Body of pancreas (tissue), 4 donors: ENCODE results near the gene ZNF346. TPM values are rescaled to one million over a fixed set of nuclear protein-coding genes. Genes with fewer than 3 reads are reported as not detected.

Experiments
- ATAC-seq: fragments of 150-250 bp; one replicate; pipeline ENCODE4 v1.9.1; 2016
- DNase-seq, 4 donors: peaks; one replicate each; pipeline ENCODE4 v3.0.0-alpha.2; 2019
- H3K27ac ChIP-seq, 4 donors: fragments of 200-600 bp; sonication (generic); 1 replicate in 3 of 4; 2 replicates in 1 of 4; pipeline versions ENCODE4 v1.5.1 to v1.6.1; 2016 to 2019; ENCODE audit warnings: mild to moderate bottlenecking in 1 of 4, mixed read lengths in 1 of 4, moderate library complexity in 1 of 4
- H3K27me3 ChIP-seq, 2 donors: fragments of 200-600 bp; sonication (generic); one replicate each; pipeline ENCODE4 v1.6.0; 2016; ENCODE audit warnings: mild to moderate bottlenecking in 1 of 2
- H3K36me3 ChIP-seq, 2 donors: fragments of 200-600 bp; sonication (generic); replicated peaks in 1 of 2; 2 replicates each; pipeline ENCODE4 v1.5.1; 2016; ENCODE audit warnings: low read depth in 2 of 2; ENCODE audit not compliant: insufficient read depth in 1 of 2
- H3K4me1 ChIP-seq: fragments of 200-600 bp; sonication (generic); one replicate; pipeline ENCODE4 v1.6.0; 2016
- H3K4me3 ChIP-seq, 2 donors: fragments of 200-600 bp; sonication (generic); 1 replicate in 1 of 2; 2 replicates in 1 of 2; pipeline ENCODE4 v1.5.1; 2016 to 2019
- H3K9me3 ChIP-seq, 3 donors: fragments of 200-600 bp; sonication (generic); 1 replicate in 2 of 3; 2 replicates in 1 of 3; pipeline ENCODE4 v1.5.1; 2016
- POLR2A ChIP-seq, 3 donors: fragments of 450-650 bp; IDR thresholded peaks; one replicate each; pipeline ENCODE4 v1.6.1; 2016; ENCODE audit warnings: antibody characterized with exemption in 3 of 3, mild to moderate bottlenecking in 2 of 3
- WGBS, 2 donors: methylation state at CpG; one replicate each; pipeline ENCODE4 v1.1.5; 2017; 5-methylcytosine and 5-hydroxymethylcytosine counted together
- intact Hi-C: fragments of 100-400 bp; cut with DNase I; formaldehyde crosslinking; loops from one replicate; pipeline ENCODE4 v1.15.1; 2023
- total RNA-seq, 2 donors: library from RNA; depleted of rRNA; stranded (reverse); fragments of >200 nt; gene quantifications; one replicate each; pipeline ENCODE4 v1.1.0, GENCODE V29; 2016
- TF ChIP-seq, protein P1 (sequence below), 7 experiments: fragments of 450-650 bp in 4 of 7; fragments of 200-600 bp in 3 of 7; sonication (generic) in 3 of 7; IDR thresholded peaks; one replicate each; pipeline ENCODE4 v1.5.1; 2016 to 2019; ENCODE audit warnings: antibody characterized with exemption in 7 of 7

Gene ZNF346
- total RNA-seq, 2 donors from 2014 or later, result 13.5 to 14.5 TPM

DNA sequence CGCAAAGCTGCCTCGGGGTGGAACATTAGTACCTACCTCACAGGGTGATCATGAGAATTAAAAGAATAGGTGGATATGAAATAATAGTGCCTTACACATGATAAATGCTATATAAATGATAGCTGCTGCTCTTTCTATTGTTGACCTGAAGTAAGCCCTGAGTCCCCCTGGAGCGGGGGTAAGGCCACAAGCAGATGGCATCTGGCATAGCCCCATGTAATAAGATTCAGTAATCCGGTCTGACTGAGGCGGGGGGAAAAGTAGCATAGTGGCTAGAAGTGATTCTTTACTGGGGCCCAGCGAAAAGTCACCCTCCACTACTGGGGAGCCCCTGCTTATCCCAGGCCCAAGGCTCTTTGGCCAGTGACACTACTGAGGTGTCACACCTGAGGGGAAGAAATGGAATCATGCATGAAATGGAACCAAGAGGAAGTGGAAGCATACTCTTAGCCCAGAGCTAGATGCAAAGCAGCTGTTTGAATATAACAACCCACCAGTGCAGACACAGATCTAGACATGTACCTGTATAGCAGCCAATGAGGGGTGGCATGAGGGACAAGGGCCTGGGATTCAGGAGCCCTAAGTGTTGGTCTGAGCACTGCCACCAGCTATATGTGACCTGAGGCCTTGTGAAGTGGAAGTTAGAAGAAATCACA is 48.2 kb downstream of the ZNF346 start:
- H3K36me3 ChIP-seq, result no peaks in the 10 kb centered on the region
- no peaks in the 10 kb centered on the region for H3K27me3 ChIP-seq
- no peaks in the 10 kb centered on the region for H3K4me1 ChIP-seq
- H3K9me3 ChIP-seq, result no peaks in the 10 kb centered on the region
- DNase-seq (no peak), ATAC-seq (no peak)
- H3K27ac ChIP-seq, result no peak overlapping the region
- no peak overlapping the region for H3K4me3 ChIP-seq
- WGBS, 2 donors, result 89 to 97% methylated on average over 6 of the region's 6 CpGs
- intact Hi-C loops, result no loop called here
- no peak for TF ChIP-seq POLR2A (IDR thresholded peaks at IDR 0.05)
- TF ChIP-seq, protein P1, sequence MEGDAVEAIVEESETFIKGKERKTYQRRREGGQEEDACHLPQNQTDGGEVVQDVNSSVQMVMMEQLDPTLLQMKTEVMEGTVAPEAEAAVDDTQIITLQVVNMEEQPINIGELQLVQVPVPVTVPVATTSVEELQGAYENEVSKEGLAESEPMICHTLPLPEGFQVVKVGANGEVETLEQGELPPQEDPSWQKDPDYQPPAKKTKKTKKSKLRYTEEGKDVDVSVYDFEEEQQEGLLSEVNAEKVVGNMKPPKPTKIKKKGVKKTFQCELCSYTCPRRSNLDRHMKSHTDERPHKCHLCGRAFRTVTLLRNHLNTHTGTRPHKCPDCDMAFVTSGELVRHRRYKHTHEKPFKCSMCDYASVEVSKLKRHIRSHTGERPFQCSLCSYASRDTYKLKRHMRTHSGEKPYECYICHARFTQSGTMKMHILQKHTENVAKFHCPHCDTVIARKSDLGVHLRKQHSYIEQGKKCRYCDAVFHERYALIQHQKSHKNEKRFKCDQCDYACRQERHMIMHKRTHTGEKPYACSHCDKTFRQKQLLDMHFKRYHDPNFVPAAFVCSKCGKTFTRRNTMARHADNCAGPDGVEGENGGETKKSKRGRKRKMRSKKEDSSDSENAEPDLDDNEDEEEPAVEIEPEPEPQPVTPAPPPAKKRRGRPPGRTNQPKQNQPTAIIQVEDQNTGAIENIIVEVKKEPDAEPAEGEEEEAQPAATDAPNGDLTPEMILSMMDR (IDR thresholded peaks at IDR 0.05), result no peak

DNA sequence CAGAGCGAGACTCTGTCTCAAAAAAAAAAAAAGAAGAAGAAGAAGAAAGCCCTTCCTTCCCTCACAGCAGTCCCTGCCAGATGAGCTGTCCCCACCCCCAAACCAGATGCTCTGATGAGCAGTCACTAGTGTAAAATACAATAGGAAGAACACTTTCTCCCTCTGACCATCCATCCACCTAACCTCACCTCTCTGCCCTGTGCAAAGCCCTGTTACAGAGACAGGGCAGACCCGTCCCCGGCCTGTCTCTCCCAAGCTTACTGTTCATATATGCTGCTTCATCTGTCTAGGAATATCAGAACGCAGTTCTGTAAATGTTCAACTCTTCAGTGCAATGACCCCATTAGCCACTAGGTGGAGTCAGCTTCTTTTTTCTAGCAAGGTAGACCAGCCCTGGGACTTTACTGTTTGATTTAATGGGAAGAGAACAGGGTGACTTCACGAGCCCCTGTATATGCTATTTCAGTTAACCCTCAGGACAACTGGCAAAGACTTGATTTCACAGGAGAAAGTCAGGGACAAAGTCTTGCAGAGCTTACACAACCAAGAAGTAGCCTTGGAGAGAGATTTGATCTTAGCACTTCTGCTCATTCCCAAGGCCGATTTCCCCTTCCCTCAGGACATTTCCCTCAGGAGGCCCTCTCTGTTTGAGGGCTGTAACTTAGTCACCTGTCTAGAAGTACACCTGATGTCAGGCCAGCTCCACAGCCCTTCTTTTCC is 49.3 kb downstream of the ZNF346 start:
- 14 to 18% methylated on average over 5 to 6 of the region's 6 CpGs for WGBS, 2 donors
- ATAC-seq (peak; percentile 92), DNase-seq (peak; percentile 81 to 89 (median 85))
- H3K27me3 ChIP-seq, result no peaks in the 10 kb centered on the region
- H3K4me3 ChIP-seq, result no peak overlapping the region
- intact Hi-C loops, result no loop called here
- no peaks in the 10 kb centered on the region for H3K36me3 ChIP-seq
- TF ChIP-seq, protein P1 (IDR thresholded peaks at IDR 0.05), result peak; percentile 78 to 89 (median 86)
- no peak for TF ChIP-seq POLR2A (IDR thresholded peaks at IDR 0.05)
- no peaks in the 10 kb centered on the region for H3K4me1 ChIP-seq
- no peaks in the 10 kb centered on the region for H3K9me3 ChIP-seq
- no peak overlapping the region for H3K27ac ChIP-seq

- 92 to 98% methylated on average over 2 of the region's 2 CpGs for WGBS, 2 donors
- no peaks in the 10 kb centered on the region for H3K9me3 ChIP-seq
These were observed 54.8 kb downstream of the ZNF346 start for GRCh38 chr5:177077335-177077734.

GRCh38 chr5:177079606-177080005 is 57.1 kb downstream of the ZNF346 start:
- H3K27ac ChIP-seq, result no peak overlapping the region
- TF ChIP-seq POLR2A (IDR thresholded peaks at IDR 0.05), result no peak
- TF ChIP-seq, protein P1 (IDR thresholded peaks at IDR 0.05), result no peak
- DNase-seq, result no peak
- no peak for ATAC-seq
- 59 to 67% methylated on average over 6 to 9 of the region's 9 CpGs for WGBS, 2 donors
- H3K9me3 ChIP-seq, result no peaks in the 10 kb centered on the region
- intact Hi-C loops, result no loop called here
- H3K27me3 ChIP-seq, result no peaks in the 10 kb centered on the region
- H3K4me3 ChIP-seq, result no peak overlapping the region
- H3K4me1 ChIP-seq, result no peaks in the 10 kb centered on the region
- H3K36me3 ChIP-seq, result no peaks in the 10 kb centered on the region

More at GRCh38 chr5:177077335-177077734, 54.8 kb downstream of the ZNF346 start:
- ATAC-seq (no peak), DNase-seq (no peak)
- no peaks in the 10 kb centered on the region for H3K36me3 ChIP-seq
- H3K4me1 ChIP-seq, result no peaks in the 10 kb centered on the region
- no peaks in the 10 kb centered on the region for H3K27me3 ChIP-seq
- no peak overlapping the region for H3K27ac ChIP-seq
- no peak overlapping the region for H3K4me3 ChIP-seq
- TF ChIP-seq, protein P1 (IDR thresholded peaks at IDR 0.05), result no peak
- TF ChIP-seq POLR2A (IDR thresholded peaks at IDR 0.05), result no peak
- intact Hi-C loops, result no loop called here
